Mesenchymal stem cell (in vitro differentiated cells and primary cell): Measurements from ENCODE around the gene OSGIN1.

Experiments used
- DNase-seq: peaks from one replicate; pipeline ENCODE4 v3.0.0-alpha.2; 2013
- H2AFZ ChIP-seq: one replicate; pipeline ENCODE4 v1.6.1; 2013; ENCODE audit warnings: low read depth, mild to moderate bottlenecking, control low read depth, inconsistent platforms, low read length, moderate library complexity
- H2AK5ac ChIP-seq: 2 replicates; pipeline ENCODE4 v1.6.1; 2013; ENCODE audit warnings: low read length, moderate library complexity, mild to moderate bottlenecking, inconsistent platforms; ENCODE audit not compliant: severe bottlenecking
- H2BK120ac ChIP-seq: one replicate; pipeline ENCODE4 v1.6.1; 2013; ENCODE audit warnings: low read depth, mild to moderate bottlenecking, inconsistent platforms, low read length, moderate library complexity
- H2BK12ac ChIP-seq, 2 experiments: one replicate each; pipeline ENCODE4 v1.6.1; 2013; ENCODE audit warnings: inconsistent platforms in 2 of 2, low read length in 2 of 2, mild to moderate bottlenecking in 2 of 2, moderate library complexity in 2 of 2, control low read depth in 1 of 2
- H2BK15ac ChIP-seq: one replicate; pipeline ENCODE4 v1.6.1; 2013; ENCODE audit warnings: mild to moderate bottlenecking, low read depth, inconsistent platforms; ENCODE audit not compliant: poor library complexity, severe bottlenecking
- H2BK5ac ChIP-seq: 2 replicates; pipeline ENCODE4 v1.6.1; 2013; ENCODE audit warnings: low read depth, mild to moderate bottlenecking, low read length, control low read depth, inconsistent platforms; ENCODE audit not compliant: poor library complexity, severe bottlenecking
- H3K14ac ChIP-seq, 2 experiments: one replicate each; pipeline ENCODE4 v1.6.1; 2013; ENCODE audit warnings: inconsistent platforms in 2 of 2, low read length in 2 of 2, control low read depth in 1 of 2, mild to moderate bottlenecking in 1 of 2, moderate library complexity in 1 of 2
- H3K18ac ChIP-seq, 2 experiments: one replicate each; pipeline ENCODE4 v1.6.1; 2013; ENCODE audit warnings: inconsistent platforms in 2 of 2, low read length in 2 of 2, control low read depth in 1 of 2, low read depth in 1 of 2, mild to moderate bottlenecking in 1 of 2
- H3K23ac ChIP-seq, 2 experiments: one replicate each; pipeline ENCODE4 v1.6.1; 2013; ENCODE audit warnings: inconsistent platforms in 2 of 2, low read length in 2 of 2, mild to moderate bottlenecking in 2 of 2, moderate library complexity in 2 of 2, control low read depth in 1 of 2
- H3K27ac ChIP-seq: 2 replicates; pipeline ENCODE4 v1.5.1; 2013; ENCODE audit warnings: mild to moderate bottlenecking, moderate library complexity, low read length, control low read depth, inconsistent platforms; ENCODE audit not compliant: poor library complexity, severe bottlenecking
- H3K27me3 ChIP-seq, 2 experiments: 2 replicates each; pipeline versions ENCODE4 v1.6.1 to v1.7.0; 2013; ENCODE audit warnings: low read length in 2 of 2, mild to moderate bottlenecking in 2 of 2, moderate library complexity in 2 of 2, control low read depth in 1 of 2, inconsistent platforms in 1 of 2; ENCODE audit not compliant: control insufficient read depth in 1 of 2, insufficient read depth in 1 of 2
- H3K36me3 ChIP-seq, 2 experiments: 2 replicates each; pipeline versions ENCODE4 v1.6.1 to v1.7.0; 2013; ENCODE audit warnings: low read length in 2 of 2, control low read depth in 1 of 2, inconsistent platforms in 1 of 2, low read depth in 1 of 2, mild to moderate bottlenecking in 1 of 2; ENCODE audit not compliant: insufficient read depth in 2 of 2, control insufficient read depth in 1 of 2
- H3K4ac ChIP-seq, 2 experiments: one replicate each; pipeline ENCODE4 v1.6.1; 2013; ENCODE audit warnings: inconsistent platforms in 2 of 2, low read length in 2 of 2, mild to moderate bottlenecking in 2 of 2, moderate library complexity in 2 of 2, control low read depth in 1 of 2, low read depth in 1 of 2
- H3K4me1 ChIP-seq: 2 replicates; pipeline ENCODE4 v1.6.1; 2013; ENCODE audit warnings: low read depth, low read length, control low read depth; ENCODE audit not compliant: control insufficient read depth, insufficient read depth
- H3K4me2 ChIP-seq: 2 replicates; pipeline ENCODE4 v1.6.1; 2013; ENCODE audit warnings: low read length, mild to moderate bottlenecking, inconsistent platforms; ENCODE audit not compliant: poor library complexity, severe bottlenecking
- H3K4me3 ChIP-seq, 2 experiments: 2 replicates each; pipeline versions ENCODE4 v1.5.1 to v1.7.0; 2013; ENCODE audit warnings: low read length in 2 of 2, mild to moderate bottlenecking in 2 of 2, control low read depth in 1 of 2, low read depth in 1 of 2; ENCODE audit not compliant: insufficient read depth in 1 of 2
- H3K79me1 ChIP-seq: replicated peaks from 2 replicates; pipeline ENCODE4 v1.6.1; 2013; ENCODE audit warnings: mild to moderate bottlenecking, control low read depth, low read length, inconsistent platforms; ENCODE audit not compliant: poor library complexity, severe bottlenecking
- H3K9ac ChIP-seq: 2 replicates; pipeline ENCODE4 v1.7.0; 2013; ENCODE audit warnings: mild to moderate bottlenecking, low read length, moderate library complexity
- H3K9me3 ChIP-seq: 2 replicates; pipeline ENCODE4 v1.7.0; 2013; ENCODE audit warnings: mild to moderate bottlenecking, low read length; ENCODE audit not compliant: control insufficient read depth
- H4K8ac ChIP-seq: one replicate; pipeline ENCODE4 v1.6.1; 2013; ENCODE audit warnings: inconsistent platforms, mild to moderate bottlenecking, low read length, moderate library complexity
- H4K91ac ChIP-seq: one replicate; pipeline ENCODE4 v1.6.1; 2013; ENCODE audit warnings: mild to moderate bottlenecking, low read length, inconsistent platforms
- WGBS: methylation state at CpG from one replicate; pipeline ENCODE4 v1.1.7; 2013; ENCODE audit warnings: mixed read lengths; 5-methylcytosine and 5-hydroxymethylcytosine counted together

OSGIN1 gene

GRCh38 chr16:83942074-83942473, 11.0 kb upstream of the OSGIN1 start:
- H2BK120ac ChIP-seq = no peak overlapping the region
- no peak overlapping the region for H2AK5ac ChIP-seq
- DNase-seq = no peak
- H3K18ac ChIP-seq = no peak overlapping the region
- peaks cover 11 to 24% of the 10 kb centered on the region in 2 experiments for H3K27me3 ChIP-seq
- H3K23ac ChIP-seq = no peak overlapping the region
- H3K9ac ChIP-seq = no peak overlapping the region
- H4K8ac ChIP-seq = no peak overlapping the region
- H3K4me2 ChIP-seq = no peak overlapping the region
- no peak overlapping the region for H2BK12ac ChIP-seq
- 90% methylated on average over 14 of the region's 14 CpGs for WGBS
- no peaks in the 10 kb centered on the region for H3K36me3 ChIP-seq
- no peak overlapping the region for H3K4me3 ChIP-seq
- H2BK15ac ChIP-seq = no peak overlapping the region
- H3K4ac ChIP-seq = no peak overlapping the region
- H2AFZ ChIP-seq = no peak overlapping the region
- no peak overlapping the region for H4K91ac ChIP-seq
- peaks cover 9% of the 10 kb centered on the region for H3K4me1 ChIP-seq
- H3K14ac ChIP-seq = no peak overlapping the region
- no peaks in the 10 kb centered on the region for H3K79me1 ChIP-seq
- H3K9me3 ChIP-seq = no peaks in the 10 kb centered on the region
- no peak overlapping the region for H3K27ac ChIP-seq
- H2BK5ac ChIP-seq = no peak overlapping the region

DNA sequence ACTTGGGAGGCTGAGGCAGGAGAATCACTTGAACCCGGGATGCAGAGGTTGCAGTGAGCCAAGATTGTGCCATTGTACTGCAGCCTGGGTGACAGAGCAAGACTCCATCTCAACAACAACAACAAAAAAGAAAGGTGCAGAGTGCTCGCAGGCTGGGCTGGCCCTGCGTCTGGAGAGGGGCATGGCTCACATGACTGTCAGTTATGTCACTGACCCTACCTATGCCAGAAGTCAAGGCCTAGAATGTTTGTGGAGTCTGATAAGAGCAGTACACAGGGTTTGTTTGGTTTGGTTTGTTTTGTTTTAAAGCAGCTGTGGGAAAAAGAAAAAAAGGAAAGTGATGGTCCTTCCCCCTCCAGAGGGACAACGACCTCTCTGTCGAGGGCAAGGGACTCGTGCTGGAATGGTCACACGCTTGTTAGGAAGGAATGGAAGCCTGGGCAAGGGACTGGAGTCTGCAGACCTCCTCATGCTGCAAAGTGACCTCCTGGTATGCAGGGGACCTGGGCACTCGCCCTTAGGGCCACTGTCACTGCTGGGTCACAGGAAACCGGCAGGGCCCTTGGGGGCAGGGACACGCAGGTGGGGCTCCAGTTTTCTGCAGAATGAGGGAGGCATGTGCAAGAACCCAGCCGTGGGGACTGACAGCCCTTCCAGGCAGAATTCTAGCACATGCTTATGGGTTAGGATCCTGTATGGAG, 10.1 kb upstream of the OSGIN1 start:
- H3K4ac ChIP-seq = no peak overlapping the region
- H3K9me3 ChIP-seq = no peaks in the 10 kb centered on the region
- H3K36me3 ChIP-seq = no peaks in the 10 kb centered on the region
- H3K27ac ChIP-seq = no peak overlapping the region
- no peak overlapping the region for H2AFZ ChIP-seq
- 78% methylated on average over 11 of the region's 11 CpGs for WGBS
- no peak overlapping the region for H3K4me2 ChIP-seq
- DNase-seq = no peak
- H3K4me3 ChIP-seq = no peak overlapping the region
- no peak overlapping the region for H3K9ac ChIP-seq
- no peaks in the 10 kb centered on the region for H3K79me1 ChIP-seq
- H3K27me3 ChIP-seq = peaks cover 11 to 18% of the 10 kb centered on the region in 2 experiments
- no peak overlapping the region for H2BK5ac ChIP-seq
- no peak overlapping the region for H2BK15ac ChIP-seq
- H2BK120ac ChIP-seq = no peak overlapping the region
- no peak overlapping the region for H4K91ac ChIP-seq
- H3K18ac ChIP-seq = no peak overlapping the region
- H2AK5ac ChIP-seq = no peak overlapping the region
- H2BK12ac ChIP-seq = no peak overlapping the region
- H3K23ac ChIP-seq = no peak overlapping the region
- no peak overlapping the region for H3K14ac ChIP-seq
- no peak overlapping the region for H4K8ac ChIP-seq
- H3K4me1 ChIP-seq = peaks cover 12% of the 10 kb centered on the region

- no peak overlapping the region for H4K8ac ChIP-seq
- WGBS = 92% methylated on average over 10 of the region's 10 CpGs
- no peak overlapping the region for H4K91ac ChIP-seq
- no peak overlapping the region for H3K27ac ChIP-seq
- H3K4me2 ChIP-seq = no peak overlapping the region
- H3K9ac ChIP-seq = no peak overlapping the region
- no peak overlapping the region for H3K4ac ChIP-seq
- no peaks in the 10 kb centered on the region for H3K36me3 ChIP-seq
- DNase-seq = no peak
- no peak overlapping the region for H3K18ac ChIP-seq
- no peaks in the 10 kb centered on the region for H3K79me1 ChIP-seq
- peaks cover 12% of the 10 kb centered on the region for H3K4me1 ChIP-seq
- no peak overlapping the region for H2BK120ac ChIP-seq
- H2AFZ ChIP-seq = no peak overlapping the region
- no peak overlapping the region for H2BK15ac ChIP-seq
- peaks cover 11 to 18% of the 10 kb centered on the region in 2 experiments for H3K27me3 ChIP-seq
- no peak overlapping the region for H2AK5ac ChIP-seq
- H3K4me3 ChIP-seq = no peak overlapping the region
- no peak overlapping the region for H2BK12ac ChIP-seq
- no peak overlapping the region for H3K14ac ChIP-seq
- no peak overlapping the region for H3K23ac ChIP-seq
- no peak overlapping the region for H2BK5ac ChIP-seq
- H3K9me3 ChIP-seq = no peaks in the 10 kb centered on the region
Measured at GRCh38 chr16:83943516-83944050, 9.5 kb upstream of the OSGIN1 start.

DNA sequence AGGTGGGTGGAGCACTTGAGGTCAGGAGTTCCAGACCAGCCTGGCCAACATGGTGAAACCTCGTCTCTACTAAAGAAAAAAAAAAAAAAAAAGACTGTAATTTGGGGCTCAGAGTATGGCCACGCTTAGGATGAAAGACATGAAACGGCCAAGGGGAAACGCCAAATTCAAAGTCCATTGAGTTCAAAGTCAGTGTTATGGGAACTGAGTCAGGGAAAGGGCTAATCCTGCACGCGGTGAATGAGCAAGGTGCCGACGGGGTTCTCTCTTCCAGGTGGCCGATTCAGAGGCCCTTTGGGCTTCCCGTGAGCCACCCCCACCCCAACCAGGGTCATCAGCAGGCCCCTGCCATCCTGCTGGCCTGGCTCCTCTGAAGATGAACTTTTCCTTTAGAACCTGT, 7.5 kb upstream of the OSGIN1 start:
- no peak overlapping the region for H2AFZ ChIP-seq
- H3K4me1 ChIP-seq = peaks cover 12% of the 10 kb centered on the region
- H3K9me3 ChIP-seq = no peaks in the 10 kb centered on the region
- H4K91ac ChIP-seq = no peak overlapping the region
- no peak overlapping the region for H2BK5ac ChIP-seq
- H3K4me3 ChIP-seq = no peak overlapping the region
- H2AK5ac ChIP-seq = no peak overlapping the region
- no peak overlapping the region for H3K14ac ChIP-seq
- H2BK120ac ChIP-seq = no peak overlapping the region
- H2BK15ac ChIP-seq = no peak overlapping the region
- H3K79me1 ChIP-seq = no peaks in the 10 kb centered on the region
- H3K23ac ChIP-seq = no peak overlapping the region
- peaks cover 10 to 11% of the 10 kb centered on the region in 2 experiments for H3K27me3 ChIP-seq
- 94% methylated on average over 10 of the region's 10 CpGs for WGBS
- no peak overlapping the region for H3K9ac ChIP-seq
- no peak overlapping the region for H3K18ac ChIP-seq
- no peak overlapping the region for H3K27ac ChIP-seq
- H3K4me2 ChIP-seq = no peak overlapping the region
- no peak overlapping the region for H3K4ac ChIP-seq
- DNase-seq = no peak
- H4K8ac ChIP-seq = no peak overlapping the region
- no peaks in the 10 kb centered on the region for H3K36me3 ChIP-seq
- no peak overlapping the region for H2BK12ac ChIP-seq
